ENCODE measurements around the gene SPDEF. TPM values are rescaled to one million over a fixed set of nuclear protein-coding genes. Genes with fewer than 3 reads are reported as not detected.

Gene SPDEF
- total and polyA plus RNA-seq, 10 of the 15 experiments (the other 5 are each of a cell fraction or from before 2014, with no cell fraction given): not detected

DNA sequence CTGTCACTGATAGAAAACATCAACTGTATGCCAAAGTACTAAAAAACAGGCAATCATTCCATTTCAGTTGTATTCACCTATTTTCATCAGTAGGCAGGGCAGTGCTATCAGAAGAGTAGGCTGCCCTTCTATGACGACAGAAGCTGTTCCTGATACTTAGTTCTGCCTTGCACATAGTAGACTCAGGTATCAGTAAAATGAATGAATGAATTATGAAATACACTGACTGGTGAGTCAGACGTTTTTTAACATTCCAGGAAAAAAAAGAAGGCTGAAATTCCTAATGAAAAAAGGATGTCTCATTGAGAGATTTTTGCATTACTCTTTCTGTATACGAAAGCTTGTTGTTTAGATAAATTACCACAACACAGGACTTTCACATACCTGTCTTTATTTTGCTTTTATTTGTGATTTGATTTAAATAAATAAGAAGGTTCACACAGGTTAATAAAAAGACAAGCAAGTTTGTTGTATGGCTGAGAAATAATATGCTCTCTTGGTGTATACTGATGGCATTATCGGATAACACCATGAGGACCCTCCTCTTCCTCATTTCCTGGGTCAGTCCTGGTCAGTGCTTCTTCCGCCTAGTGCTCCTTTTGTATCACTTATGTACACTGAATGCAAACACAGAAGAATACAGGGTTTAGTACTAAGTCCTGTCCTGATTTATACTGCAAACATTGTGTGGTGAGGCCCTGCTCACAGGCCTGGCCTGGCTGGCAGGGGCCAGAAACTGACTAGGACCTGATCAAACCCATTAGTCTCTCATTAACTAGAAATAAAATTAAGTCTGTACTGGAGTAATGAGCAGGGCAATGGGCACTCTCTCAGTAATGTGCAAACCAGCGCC is 39.4 kb upstream of the SPDEF start:
- ChIA-PET SMC1A (ENCODE audit: uncharacterized antibody, unreplicated experiment) (interaction anchor here (2.7 to 5.3 kb wide), 2 partner anchors 13 to 135 kb away, joined by 17 to 18 read pairs; no protein-coding TSS in a partner anchor), RAD21 (ENCODE audit: unreplicated experiment) (interaction anchor here (2.4 kb wide), 1 partner anchor 13 kb away, joined by 6 read pairs; no protein-coding TSS in a partner anchor), POLR2A (interaction anchor here (0.6 kb wide), 1 partner anchor 1348 kb away, joined by 4 read pairs; no protein-coding TSS in a partner anchor), CTCF (interaction anchor here (1.8 kb wide), 1 partner anchor 11 kb away, joined by 4 read pairs; no protein-coding TSS in a partner anchor)
- H3K27ac ChIP-seq (ENCODE audit: control insufficient read depth, insufficient read depth): no peak overlapping the region
- H4K20me1 ChIP-seq (ENCODE audit: control insufficient read depth, insufficient read depth): peaks cover 3% of the 10 kb centered on the region; the same call in 1 of the 2 replicates
- H3K9me3 ChIP-seq (replicated peaks; ENCODE audit: control insufficient read depth, insufficient read depth, low read length): no peaks in the 10 kb centered on the region
- no peak overlapping the region for H2AFZ ChIP-seq (ENCODE audit: control insufficient read depth, low read depth, low read length)
- H3K4me1 ChIP-seq (ENCODE audit: control insufficient read depth, insufficient read depth, low read length): peaks cover 5% of the 10 kb centered on the region
- in situ Hi-C loops (cut with MboI) (no loop called here), intact Hi-C loops (cut with micrococcal nuclease; ENCODE audit: unreplicated experiment) (no loop called here)
- H3K36me3 ChIP-seq (ENCODE audit: control insufficient read depth in 2 of 2, insufficient read depth in 2 of 2, low read length in 1 of 2): peaks cover 6 to 9% of the 10 kb centered on the region in 2 experiments
- H3K4me3 ChIP-seq: no peak overlapping the region
- ATAC-seq (no peak), DNase-seq (ENCODE audit: low read depth, low spot score) (no peak), FAIRE-seq (no peak)
- H3K79me2 ChIP-seq (ENCODE audit: control insufficient read depth, insufficient read depth, low read length): peaks cover 16% of the 10 kb centered on the region
- WGBS (ENCODE audit: insufficient coverage, insufficient replicate concordance, low lambda C conversion rate, missing lambda C conversion rate): 81% methylated on average over 6 of the region's 6 CpGs
- TF ChIP-seq FOXM1 (IDR thresholded peaks at IDR 0.05; ENCODE audit: low read depth, low read length): no peak
- no peak for TF ChIP-seq HDAC2 (IDR thresholded peaks at IDR 0.05)
- no peak for TF ChIP-seq CBX5 (IDR thresholded peaks at IDR 0.05; ENCODE audit: low read depth)
- TF ChIP-seq, protein P1, sequence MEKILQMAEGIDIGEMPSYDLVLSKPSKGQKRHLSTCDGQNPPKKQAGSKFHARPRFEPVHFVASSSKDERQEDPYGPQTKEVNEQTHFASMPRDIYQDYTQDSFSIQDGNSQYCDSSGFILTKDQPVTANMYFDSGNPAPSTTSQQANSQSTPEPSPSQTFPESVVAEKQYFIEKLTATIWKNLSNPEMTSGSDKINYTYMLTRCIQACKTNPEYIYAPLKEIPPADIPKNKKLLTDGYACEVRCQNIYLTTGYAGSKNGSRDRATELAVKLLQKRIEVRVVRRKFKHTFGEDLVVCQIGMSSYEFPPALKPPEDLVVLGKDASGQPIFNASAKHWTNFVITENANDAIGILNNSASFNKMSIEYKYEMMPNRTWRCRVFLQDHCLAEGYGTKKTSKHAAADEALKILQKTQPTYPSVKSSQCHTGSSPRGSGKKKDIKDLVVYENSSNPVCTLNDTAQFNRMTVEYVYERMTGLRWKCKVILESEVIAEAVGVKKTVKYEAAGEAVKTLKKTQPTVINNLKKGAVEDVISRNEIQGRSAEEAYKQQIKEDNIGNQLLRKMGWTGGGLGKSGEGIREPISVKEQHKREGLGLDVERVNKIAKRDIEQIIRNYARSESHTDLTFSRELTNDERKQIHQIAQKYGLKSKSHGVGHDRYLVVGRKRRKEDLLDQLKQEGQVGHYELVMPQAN (conservative IDR thresholded peaks at IDR 0.05): no peak
- H3K9ac ChIP-seq (ENCODE audit: control insufficient read depth, insufficient read depth, low read length): no peak overlapping the region
- H3K27me3 ChIP-seq (replicated peaks in 1 of 2; ENCODE audit: control insufficient read depth in 2 of 2, insufficient read depth in 2 of 2, low read length in 1 of 2): no peaks in the 10 kb centered on the region
- H3K4me2 ChIP-seq (ENCODE audit: control insufficient read depth, insufficient read depth): no peak overlapping the region
- no TSS peak for BruUV-seq (replicated peaks)

Data from GM12878 (cell line).